Stimulated activated CD4-positive, alpha-beta T cell treated with anti-CD3 and anti-CD28 coated beads, Interleukin-15, amount 100 ng/mL, for 24 hours (primary cell): Measurements from ENCODE around the gene PWWP2B.
A peak's percentile ranks its signal among the peaks of the same experiment; 100 is the strongest.

Experiments used
- DNase-seq: peaks from one replicate; pipeline ENCODE4 v3.0.0-alpha.2; 2020

Gene PWWP2B

DNA sequence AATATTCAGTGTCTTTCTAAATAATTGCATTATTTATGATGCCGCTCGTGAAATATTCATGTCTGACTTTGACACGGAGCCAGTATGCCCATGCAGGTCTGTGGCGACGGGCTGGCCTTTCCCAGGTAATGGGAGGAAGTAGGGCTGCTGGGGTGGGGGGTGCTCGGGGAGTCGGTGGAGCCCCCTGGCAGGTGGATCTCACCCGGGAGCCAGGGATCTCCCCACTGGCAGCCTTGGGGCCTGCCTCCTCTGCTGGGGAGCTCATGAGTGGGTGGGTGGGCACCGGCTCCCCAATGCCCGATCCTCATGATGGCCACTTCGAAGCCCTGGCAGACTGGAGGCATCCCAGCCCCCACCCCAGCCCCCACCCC lies 52.8 kb downstream of the PWWP2B start:
- no peak for DNase-seq

DNA sequence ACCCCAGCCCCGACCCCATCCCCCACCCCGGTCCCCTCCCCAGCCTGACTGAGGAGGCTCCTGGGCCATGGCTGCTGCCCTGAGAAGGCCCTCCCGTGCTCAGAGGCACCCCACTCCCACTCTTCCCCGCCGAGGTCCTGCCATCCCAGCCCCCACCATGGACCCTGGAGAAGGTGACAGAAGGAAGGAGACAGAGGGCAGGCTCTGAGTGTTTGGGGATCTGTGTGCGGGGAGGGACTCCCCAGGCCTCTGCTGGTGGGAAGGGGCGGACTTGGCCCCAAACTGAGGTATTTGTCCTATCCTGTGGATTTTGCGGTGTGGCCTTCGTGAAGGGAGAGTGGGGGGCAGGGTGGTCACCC lies 53.4 kb downstream of the PWWP2B start:
- DNase-seq = no peak

DNA sequence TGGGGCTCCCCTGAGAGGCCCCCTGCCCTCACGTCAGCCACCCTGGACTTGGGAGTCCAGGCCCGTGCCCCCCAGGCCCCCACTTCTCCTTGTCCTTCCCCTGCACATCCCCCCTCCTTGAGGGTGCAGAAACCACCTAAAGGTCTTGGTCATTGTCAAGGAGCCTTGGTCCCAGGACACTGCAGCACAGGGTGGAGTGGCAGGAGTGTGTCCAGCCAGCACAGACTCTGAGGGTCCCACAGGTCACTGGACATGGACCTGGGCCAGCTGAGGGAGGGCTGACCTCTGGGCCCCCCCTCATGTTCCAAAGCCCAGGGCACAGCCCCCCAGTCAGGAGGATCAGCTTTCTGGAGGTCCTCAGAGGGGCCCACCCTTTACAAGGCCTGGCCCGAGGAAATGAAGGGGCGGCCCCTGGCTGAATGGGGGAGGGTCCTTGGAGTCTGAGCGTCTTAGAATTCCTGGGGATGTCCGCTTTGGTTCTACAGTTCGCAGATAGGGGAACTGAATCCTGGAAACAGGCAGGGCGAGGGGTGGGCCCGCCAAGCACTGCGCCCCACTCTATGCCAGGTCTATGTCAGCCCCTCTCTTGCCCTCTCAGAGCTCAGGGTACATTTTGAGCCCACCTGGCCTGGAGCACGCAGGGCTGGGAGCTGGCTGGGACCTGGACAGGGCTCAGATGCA lies 54.0 kb downstream of the PWWP2B start:
- DNase-seq = no peak

DNA sequence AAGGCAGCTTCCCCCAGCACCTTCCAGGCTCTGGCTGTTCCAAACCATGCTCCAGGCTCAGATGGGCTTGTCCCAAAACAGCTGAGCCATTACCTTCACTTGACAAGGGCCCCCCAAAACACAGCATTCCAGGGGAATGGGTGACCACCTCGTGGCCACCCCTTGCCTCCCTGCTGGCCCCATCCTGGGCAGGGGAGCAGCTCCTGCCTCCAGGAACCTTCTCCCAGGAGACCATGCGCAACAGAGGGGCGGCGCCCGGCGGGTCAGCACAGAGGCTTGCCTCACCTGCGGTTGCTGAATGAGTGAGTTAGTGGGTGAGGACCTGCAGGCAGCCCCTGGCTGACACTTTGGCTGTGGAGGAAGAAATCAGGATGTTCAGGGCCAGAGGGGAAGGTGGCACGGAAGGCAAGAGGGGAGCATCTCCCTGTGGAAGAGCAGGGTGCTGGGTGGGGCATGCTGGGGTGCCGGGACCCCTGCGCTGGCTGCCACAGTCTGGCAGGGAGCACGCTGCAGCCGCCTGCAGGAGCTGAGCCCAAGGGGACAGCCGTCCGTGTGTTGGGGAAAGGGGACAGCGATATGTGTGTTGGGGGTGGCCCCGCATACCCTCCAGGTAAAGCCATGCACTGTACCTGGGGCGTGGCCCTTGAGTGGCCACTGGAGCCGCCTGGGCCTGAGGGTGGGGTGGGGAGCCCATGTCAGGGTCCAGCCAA lies 54.7 kb downstream of the PWWP2B start:
- DNase-seq = no peak

DNA sequence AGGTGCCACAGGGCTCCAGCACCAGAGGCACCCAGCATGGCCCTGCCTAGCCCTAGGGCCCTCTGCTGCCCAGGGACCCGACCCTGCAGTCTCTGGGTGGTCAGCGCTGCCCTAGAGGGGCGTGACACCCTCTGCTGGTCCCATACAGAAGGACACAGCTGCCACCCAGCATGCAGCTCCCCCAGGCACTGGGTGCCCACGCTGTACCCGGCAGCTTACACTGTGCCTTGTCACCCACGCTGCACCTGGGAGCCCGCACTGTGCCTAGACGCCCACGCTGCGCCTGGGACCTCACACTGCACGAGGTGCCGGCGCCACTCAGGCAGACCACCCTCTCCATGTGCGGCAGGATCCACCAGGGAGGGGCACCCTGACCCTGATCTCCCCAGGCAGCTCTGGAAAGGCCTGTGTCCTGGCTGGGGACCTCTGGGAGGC lies 55.2 kb downstream of the PWWP2B start:
- DNase-seq = peak; percentile 47

DNA sequence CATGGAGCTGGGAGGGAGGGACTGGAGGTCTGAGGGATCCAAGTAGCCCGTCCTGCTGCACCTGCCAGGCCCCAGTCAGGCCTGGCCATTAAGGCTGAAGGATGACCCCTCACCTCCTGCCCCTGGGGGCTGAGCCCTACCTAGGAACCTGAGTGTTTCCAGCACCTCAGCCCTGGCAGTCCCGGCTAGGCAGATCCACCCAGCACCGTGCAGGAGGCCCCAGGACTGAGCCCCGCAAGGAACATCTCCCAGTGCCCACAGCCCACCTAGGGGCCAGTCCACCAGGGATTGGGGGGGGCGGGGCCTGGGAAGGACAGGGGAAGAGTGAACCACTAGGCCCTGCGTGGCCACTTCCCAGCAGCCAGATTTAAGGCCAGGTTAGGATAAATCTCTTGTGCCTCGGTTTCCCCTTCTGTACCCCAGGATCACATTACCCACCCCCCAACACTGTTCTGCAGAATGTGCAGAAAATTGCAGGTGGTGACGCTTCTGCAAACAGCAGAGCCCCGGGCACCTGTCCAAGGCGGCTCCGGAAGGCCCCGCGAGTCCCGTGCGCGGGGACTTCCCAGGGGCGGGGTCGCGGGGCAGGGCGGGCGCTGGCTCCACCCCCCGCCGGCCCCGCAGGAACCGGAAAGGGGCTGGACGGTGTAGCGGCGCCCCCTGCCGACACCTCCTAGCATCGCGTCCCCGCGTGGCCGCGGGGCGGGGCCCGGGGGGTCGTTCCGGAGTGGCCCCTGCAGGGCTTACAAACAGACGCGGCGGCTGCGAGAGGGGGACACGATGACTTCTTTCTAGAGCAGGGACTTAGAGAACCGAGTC lies 55.9 kb downstream of the PWWP2B start:
- peak; percentile 89 for DNase-seq

DNA sequence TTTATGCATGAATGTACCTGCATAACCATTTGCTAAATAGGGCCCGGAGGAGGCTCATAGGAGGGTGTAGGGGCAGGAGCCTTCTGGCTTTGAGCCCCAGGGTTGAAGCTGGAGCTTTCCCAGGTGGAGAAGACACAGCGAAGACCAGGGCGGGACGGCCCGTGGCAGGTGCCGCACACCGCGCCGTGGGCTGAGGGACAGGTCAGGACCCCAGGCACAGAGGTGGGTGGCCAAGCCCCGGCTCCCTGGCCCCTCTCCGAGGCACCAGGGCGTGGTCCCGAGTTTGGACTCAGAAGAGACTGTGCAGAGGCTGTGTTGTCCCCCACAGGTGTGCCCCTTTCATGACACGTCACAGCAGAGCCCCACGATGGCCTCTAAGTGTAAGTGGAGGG lies 56.5 kb downstream of the PWWP2B start:
- DNase-seq = no peak

DNA sequence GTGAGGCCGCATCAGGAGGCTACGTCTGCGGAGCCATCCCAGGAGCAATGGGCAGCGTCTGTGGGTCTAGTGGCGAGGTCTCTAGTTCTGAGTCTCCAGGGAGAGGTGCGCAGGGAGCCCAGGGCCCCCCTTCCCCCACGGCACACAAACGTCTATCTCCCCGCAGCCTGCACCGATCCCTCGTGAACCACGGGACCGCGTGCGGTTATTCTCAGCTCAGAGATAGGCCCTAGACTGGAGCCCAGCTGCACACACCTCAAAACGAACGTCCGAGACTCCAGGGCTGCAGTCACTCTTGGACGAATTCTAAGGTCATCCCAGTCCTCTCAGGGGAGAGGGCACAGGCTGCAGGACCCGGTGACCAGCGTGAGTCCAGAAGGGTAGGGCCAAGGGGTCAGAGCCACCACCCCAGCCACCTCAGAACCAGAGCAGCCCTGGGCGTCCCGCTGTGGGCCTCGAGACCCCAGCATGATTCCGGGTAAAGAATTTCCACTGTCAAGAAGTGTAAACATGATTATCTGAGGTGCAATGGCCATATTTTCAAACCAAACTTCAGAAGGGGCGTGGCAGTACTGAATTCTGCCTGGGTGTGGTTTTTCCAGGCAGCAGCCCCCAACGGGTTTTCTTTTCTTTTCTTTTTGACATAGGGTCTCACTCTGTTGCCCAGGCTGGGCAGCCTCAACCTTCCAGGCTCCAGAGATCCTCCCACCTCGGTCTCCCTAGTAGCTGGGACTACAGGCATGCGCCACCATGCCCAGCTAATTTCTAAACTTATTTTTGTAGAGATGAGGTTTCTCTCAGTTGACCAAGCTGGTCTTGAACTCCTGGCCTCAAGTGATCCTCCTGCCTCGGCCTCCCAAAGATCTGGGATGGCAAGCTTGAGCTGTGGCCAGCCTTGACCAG lies 57.5 kb downstream of the PWWP2B start:
- DNase-seq = no peak

DNA sequence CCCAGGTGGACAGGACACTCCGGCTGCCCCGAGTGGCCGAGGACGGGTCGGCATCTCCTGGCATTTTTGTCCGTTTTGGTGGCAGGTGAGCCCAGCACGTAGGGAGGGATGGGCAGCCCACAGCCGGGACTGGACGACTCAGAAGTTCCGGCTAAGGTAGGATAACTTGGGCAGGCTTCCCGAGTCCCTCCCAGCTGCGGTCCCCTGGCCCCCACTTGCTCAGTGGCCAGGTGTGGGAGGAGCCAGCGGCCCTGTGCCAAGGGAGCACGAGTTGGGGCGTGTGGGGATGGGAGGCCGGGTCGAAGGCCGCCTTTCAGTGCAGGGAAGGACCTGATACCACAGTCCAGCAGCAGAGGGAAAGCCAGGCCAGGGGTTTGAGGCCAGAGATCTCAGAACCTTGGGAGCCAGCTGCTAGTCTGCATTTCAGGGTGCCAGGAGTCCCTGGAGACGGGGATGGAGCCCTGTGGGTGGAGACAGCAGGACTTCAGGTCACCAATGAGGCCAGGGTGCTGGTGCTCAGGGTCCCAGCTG lies 58.5 kb downstream of the PWWP2B start:
- no peak for DNase-seq

DNA sequence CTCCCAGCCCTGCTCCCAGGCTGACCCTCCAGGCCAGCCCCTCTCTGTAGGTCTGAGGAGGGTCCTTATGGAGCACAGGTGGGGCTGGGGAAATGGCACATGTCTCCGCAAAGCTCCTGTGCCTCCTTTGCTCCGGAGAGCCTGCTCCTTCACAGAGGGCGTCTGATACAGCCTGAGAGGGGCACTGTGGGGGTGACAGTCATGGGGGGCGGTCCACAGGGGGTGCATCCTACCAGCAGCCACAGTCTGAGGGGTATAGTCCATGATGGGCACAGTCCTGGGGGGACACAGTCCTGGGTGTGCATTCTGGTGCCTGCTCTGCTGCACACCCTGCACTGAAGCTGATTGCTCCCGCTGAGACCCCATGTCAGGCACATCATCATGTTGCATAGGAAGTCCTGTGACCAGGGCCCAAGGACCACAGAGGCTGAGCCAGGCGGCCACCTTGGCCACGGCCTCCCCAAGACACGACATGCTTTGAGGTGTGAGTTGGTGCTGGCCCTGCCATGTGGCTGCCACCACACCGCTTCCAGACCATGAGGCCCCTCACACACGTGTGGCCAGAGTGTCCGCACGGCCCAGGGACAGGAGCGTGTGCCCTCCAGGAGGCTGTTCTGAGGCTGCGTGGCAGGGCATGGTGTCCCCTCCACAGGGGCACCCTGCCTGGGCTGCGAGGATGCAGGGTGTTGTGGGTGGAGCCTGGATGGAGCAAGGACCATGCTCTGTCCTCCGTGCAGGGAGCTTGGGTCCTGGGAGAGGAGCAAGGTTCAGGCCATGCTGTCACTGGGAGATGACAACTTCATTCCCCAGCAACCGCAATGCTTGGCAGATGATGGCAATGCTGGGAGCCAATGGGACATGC lies 59.2 kb downstream of the PWWP2B start:
- DNase-seq = no peak

DNA sequence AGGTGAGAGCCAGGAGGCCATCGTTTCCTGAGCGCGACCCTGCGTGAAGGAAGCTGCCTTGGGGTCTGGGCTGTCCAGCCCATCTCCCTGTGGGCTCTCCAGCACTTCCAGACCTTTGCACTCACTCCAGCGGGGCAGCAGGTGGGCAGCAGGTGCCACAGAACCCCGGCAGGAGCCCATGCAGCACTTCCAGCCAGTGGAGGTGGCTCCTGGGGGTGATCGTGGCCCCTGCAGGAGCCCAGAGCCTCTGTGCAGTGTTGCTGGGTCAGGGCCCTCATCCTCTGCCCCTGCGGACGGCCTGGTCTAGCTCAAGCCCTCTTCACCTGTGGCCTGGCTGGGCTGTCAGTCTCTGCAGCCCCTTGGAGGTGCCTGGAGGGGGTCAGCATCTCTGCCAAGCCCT lies 59.9 kb downstream of the PWWP2B start:
- DNase-seq = no peak

DNA sequence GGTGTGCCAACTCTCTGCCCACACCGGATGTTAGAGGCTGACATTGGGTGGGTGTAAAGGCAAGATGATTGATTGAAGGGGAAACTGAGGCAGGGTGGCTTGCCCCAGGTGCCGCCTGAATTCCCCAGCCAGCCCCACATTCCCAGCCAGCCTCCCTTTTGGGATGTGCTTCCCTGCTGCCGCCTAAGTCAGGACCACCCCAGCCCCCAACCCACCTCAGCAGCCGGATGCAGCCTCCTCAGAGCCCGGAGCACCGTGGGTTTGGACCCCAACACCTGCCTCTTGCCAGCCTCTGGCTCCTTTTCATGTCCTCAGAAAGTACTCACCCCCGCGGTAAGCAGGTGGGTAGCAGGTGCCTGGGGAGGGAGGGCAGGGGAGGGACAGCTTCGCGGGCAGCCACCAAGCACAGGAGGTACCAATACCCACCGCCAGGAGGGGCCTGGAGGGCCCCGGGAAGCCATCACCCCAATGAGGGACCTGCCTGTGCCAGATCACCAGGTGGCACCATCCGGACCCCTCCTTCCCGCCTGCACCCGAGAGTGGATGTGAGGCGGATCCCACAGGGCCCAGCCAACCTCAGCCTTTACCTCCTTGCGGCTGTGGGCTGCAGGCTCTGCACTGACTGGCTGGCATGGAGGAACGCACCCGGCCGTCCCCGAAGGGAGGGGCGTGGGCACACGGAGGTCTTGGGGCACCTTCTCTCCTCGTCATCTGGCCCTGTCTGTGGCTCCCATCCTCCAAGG lies 60.5 kb downstream of the PWWP2B start:
- DNase-seq = no peak

DNA sequence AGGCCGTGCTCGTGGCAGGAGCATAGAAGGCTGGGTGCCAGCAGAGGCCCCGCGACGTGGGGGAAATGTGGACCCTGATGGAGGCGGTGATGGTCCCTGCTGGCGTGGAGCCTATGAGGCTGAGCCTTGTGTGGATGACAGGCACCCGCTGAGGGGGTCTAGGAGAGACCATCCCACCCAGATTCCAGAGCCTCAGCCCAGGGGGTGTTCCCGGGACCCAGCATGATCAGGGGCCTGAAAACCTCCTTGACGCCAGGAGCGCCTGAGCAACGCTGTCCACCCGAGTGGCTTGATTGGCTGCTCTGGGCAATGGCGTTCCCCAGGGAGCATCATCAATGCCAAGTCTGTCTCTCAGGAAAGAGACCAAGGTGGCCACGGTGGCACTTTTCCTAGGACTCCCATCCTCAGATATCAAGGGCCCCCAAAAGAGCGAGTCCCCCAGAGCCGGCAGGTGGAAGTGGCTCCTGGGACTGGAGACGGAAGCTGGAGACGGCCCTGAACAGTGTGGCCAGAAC lies 61.1 kb downstream of the PWWP2B start:
- no peak for DNase-seq

DNA sequence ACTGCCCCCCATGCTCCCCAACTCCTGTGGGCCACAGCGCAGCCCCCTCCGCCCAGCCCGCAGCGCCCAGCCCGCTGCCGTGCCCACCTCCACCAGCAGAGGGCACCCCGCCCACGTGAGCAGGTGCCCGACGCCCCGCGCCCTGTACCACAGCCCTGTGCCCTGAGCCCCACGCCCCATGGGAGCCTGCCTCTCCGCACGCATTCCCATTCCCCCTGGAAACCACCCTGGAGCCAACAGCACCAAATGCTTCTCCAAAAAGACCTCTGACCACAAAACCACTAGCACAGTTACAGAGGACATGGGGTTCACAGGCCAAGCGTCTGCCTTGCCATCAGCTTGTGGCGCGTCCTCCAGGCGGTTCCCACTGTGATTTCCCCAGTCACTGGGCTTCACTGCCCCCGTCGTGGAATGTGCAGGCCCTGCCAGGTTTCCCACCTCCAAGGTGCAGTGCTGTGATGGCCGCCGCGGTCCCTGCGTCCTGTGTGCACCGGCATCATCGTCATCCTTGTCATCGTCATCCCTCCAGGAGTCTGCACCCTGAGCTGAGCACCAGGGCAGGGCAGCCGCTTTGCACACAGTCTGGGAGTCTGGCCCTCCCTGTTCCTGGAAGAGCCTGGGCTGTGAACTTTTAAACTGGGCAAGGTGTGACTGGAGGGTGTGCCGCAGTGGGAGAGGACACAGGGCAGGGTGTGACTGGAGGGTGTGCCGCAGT lies 61.7 kb downstream of the PWWP2B start:
- DNase-seq = peak; percentile 74

DNA sequence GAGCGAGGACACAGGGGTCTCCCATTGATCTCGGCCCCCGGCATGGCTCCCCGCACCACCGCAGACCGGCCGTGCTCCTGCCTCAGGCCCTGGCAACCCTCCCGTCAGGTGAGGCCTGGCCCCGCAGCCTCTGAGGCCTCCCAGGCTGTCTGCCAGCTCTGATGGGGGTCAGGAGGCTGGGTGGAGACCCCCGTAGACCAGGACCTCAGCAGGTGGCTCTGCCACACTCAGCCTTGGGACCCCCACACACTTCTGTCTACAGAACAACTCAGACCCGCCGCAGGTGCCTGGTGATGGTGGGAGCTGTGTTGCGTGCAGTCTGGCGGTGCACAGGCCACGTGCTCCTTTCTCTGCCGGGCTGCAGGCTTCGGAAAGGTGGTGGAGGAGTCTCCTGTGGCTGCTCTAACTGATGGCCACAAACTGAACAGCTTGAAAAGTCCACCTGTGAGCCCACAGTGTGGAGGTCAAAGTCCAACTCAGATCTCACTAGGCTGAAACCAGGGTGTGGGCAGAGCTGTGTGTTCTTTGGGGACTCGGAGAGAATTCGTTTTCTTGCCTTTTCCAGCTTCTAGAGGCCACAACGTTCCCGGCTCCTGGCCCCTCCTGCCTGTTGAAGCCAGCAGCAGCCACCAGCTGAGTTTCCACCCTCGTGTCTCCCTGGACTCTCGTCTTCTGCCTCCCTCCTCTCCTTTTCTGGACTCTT lies 62.5 kb downstream of the PWWP2B start:
- no peak for DNase-seq

DNA sequence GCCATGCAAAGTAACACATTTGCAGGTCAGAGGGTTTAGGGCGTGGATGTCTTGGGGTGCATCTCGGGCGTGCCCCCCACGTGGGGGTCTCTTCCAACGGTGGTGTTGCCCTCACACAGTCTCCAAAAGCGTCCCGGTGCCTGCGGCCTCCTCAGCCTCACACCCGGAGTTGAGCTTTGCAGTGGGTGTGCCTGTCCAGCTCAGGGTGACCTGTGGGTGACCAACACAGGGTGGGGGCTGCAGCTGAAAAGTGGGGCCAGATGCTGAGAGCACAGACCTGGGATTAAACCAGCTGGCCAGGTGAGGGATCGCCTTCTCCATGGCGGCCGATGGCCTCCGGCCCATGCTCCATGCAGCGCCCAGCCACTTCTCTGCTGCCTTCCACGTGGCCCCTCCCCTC lies 63.1 kb downstream of the PWWP2B start:
- DNase-seq = no peak

DNA sequence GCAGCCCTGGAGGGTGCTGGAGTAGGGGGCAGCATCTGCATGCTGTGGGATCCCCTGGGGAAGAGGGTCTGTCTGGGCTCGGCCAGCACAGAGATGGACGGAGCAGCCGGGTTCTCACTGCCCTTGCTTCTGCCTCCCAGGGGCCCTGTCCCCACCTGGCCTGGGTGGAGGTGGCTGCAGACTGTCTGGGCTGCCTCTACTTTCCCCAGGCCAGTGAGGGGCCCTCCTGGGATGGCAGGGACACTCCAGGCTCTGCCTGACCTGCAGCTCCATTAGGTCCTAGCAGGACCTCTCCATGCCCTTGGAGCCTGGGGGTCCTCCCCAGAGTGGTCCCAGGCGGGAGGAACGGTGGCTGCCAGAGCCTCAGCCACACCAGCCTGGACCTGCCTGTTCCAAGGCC lies 63.7 kb downstream of the PWWP2B start:
- no peak for DNase-seq

DNA sequence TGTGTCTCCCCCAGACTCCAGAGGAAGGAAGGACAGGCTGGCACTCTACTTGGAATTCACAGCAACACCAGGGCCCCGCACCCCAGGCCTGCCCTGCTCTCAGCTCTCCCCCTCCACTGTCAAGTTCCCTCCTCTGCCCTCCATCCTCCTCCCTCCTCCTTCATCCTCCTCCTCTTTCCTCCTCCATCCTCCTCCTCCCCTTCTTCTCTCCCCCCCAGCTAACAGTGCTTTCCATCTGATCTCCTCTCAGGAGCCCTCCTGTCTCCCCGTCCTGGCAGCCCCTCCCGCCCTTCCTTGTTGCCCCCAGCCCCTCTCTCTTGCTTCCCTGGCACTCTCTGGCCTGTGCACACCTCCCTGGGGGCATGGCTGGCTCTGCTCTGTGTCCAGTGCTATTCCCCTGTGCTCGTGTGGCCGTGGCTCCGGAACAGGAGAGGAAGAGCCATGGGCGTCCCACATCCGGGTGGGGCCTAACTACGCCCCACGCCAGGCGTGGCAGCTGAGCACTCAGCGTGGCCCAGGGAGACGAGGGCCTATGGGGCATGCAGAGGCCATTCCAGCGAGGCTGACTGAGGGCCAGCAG lies 64.2 kb downstream of the PWWP2B start:
- DNase-seq = no peak

DNA sequence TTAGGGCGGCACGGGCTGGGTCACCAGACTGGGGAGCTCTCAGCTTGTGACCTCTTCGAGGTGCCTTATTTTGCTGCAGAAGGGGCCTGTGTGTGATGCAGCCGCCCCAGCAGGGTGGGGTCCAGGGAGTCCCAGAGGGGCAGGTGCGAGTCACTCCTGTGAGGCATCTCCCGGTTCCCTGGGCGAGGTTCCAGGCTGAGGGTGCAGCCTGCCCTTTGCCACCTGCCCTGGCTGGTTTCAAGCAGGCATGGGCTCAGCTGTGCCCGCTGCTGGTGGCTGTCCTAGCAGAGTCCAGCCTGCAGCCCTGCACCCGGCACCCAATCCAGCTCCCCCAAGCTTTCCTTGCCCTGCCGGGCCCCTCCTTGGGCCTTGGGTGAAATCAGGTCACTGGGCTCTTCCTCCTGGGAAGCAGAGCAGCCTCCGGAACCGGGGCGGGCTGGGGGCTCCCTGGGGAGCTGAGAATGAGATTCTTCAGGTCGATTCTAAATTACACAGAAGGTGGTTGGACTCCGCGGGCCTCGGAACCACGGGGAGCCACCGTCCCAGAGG lies 64.8 kb downstream of the PWWP2B start:
- no peak for DNase-seq
